Measurements from ENCODE around the gene TECTA.
"Not testable (repeated sequence)": the region's sequence is repeated elsewhere in the genome, so short reads cannot be mapped to it uniquely, and the experiment has no call there.

TECTA gene

GRCh38 chr11:121132211-121132976 lies 31.4 kb downstream of the TECTA start:
- no peak for DNase-seq

GRCh38 chr11:121134741-121135312 lies 33.8 kb downstream of the TECTA start:
- no peak for DNase-seq

GRCh38 chr11:121137005-121137404 lies 36.0 kb downstream of the TECTA start:
- DNase-seq = no peak

GRCh38 chr11:121138259-121138658 lies 37.2 kb downstream of the TECTA start:
- no peak for DNase-seq

- no peak for DNase-seq
These were observed 39.3 kb downstream of the TECTA start for GRCh38 chr11:121140369-121140768.

DNA sequence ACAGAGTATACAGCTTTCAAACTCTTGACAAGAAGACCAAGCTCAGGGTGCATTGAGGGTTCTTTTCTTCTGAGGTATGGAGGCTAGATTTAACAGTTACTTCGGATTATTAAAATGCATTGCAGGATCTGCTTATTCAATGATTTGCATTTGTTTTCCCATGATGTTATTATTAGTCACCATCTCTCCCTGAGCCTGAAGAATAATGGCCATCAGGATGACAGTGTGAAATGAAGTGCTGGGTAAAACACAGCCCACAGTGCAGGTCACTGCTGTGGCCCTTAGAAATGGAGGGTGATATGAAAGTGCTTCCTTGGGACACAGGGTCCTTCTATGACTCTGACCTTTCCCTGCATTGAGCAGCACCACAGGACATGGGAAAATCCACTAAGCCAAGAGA lies 40.0 kb downstream of the TECTA start:
- no peak for DNase-seq

- no peak for DNase-seq
These were observed 42.9 kb downstream of the TECTA start for GRCh38 chr11:121143921-121144320.

DNA sequence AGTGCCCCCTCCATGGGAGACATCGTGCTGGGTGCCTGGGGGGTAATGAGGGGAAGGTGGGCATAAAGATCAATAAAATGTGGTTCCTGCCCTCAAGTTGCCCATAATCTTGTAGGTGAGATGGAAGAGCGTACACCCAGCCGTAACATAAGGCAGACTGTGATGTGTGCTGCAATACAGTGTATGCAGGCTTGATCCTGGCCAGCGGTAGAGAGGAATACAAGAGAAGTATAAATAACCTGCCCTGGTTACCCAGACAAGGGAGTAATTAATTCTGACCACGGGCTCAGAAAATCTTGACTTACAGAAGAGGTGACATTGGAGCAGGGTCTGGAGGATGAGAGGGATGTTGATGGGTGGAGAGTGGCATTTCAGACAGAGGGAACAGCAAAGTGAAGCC lies 43.7 kb downstream of the TECTA start:
- DNase-seq = no peak

DNA sequence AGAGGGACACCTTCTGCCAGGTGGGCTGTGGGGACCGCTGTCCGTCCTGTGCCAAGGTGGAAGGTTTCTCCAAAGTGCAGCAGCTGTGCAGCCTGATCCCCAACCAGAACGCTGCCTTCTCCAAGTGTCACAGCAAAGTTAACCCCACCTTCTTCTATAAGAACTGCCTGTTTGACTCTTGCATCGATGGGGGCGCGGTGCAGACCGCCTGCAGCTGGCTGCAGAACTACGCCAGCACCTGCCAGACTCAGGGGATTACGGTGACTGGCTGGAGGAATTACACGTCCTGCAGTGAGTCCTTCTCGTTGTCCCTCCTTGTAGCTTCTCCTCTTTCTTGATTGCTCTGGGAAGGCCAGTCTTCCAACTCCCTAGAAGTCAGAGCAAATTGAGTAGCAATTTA lies 44.8 kb downstream of the TECTA start:
- no peak for DNase-seq

GRCh38 chr11:121149116-121149515 lies 48.1 kb downstream of the TECTA start:
- DNase-seq = no peak

- no peak for DNase-seq
These were observed 50.2 kb downstream of the TECTA start for GRCh38 chr11:121151207-121151688.

DNA sequence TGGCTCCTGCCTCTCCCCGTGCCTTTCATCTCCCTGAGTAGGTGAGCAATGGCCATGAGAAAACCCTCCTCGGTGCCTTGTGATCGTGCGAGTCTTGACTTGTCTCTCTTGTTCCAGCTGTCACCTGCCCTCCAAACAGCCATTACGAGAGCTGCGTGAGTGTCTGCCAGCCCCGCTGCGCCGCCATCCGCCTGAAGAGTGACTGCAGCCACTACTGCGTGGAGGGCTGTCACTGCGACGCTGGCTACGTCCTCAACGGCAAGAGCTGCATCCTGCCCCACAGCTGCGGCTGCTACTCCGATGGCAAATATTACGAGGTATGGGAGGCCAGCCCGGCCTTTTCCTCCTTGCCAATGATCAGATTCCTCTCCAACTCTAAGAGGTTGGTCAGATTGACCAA lies 51.7 kb downstream of the TECTA start:
- DNase-seq = peak; percentile 77

GRCh38 chr11:121153472-121153871 lies 52.4 kb downstream of the TECTA start:
- no peak for DNase-seq

DNA sequence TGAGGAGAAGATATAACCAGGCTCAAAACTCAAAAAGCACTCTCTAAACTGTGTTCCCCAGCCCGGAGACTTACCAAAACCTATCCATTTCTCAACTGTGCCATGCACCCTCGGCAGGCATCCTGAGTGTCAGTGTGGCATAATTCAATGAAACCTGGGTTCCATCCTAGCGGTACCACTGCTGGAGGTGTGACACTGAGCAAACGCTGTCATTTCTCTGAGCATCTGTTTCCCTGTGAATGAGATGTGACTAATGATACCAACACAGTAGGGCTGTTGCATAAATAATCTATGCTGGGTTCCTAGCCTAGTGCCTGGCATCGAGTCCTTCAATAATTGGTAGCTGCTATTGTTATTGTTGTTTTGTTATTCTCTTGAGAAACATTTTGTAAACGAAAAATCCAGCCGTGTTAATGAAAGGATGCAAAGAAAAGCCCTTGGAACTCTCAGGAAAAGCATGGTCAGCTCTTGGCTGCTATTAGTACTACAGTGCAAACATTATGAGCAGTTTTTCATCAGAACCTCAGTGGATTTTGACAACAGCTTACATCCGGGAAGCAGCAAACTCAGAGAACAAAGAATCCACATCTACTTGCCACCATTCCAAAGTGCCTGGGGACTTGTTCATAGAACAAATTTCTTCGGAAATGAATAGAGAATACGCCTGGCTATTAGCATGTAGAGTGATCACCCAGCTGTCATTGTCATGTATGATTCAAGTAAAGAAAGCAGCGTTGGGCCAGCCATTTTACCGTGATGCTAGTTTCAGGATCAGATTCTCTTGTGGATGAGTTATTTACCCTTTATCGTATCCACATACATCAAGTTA lies 53.7 kb downstream of the TECTA start:
- no peak for DNase-seq

- DNase-seq = no peak
These were observed 56.7 kb downstream of the TECTA start for GRCh38 chr11:121157756-121158155.

GRCh38 chr11:121159741-121160140 lies 58.7 kb downstream of the TECTA start:
- no peak for DNase-seq

DNA sequence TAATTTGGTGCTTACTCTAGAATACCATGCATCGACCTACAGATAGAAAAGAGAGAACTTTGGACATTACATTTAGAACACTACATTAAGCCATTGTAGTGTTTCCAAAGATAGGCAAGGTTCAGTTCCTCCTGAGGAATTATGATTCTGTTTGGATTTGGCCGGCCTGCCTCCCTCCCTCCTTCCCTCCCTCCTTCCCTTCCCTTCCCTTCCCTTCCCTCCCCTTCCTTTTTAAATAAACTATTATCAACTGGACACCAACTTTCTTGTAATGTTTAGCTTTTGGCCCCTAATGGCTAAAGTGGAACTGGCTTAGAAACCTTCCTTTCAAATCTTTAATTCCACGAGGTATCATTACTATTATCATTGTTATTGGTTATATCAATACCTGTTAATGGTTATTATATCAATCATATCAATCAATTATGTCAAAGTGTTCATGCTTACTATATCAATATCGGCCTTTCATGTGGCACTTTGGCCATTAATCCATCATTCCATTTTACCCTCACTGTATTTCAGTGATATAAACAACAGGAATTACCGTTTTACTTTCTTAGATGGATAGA lies 60.4 kb downstream of the TECTA start:
- DNase-seq = no peak

GRCh38 chr11:121163658-121164308 lies 62.7 kb downstream of the TECTA start:
- DNase-seq = no peak

- not testable (repeated sequence) for DNase-seq
These were observed 76.6 kb downstream of the TECTA start for GRCh38 chr11:121177629-121178028.

DNA sequence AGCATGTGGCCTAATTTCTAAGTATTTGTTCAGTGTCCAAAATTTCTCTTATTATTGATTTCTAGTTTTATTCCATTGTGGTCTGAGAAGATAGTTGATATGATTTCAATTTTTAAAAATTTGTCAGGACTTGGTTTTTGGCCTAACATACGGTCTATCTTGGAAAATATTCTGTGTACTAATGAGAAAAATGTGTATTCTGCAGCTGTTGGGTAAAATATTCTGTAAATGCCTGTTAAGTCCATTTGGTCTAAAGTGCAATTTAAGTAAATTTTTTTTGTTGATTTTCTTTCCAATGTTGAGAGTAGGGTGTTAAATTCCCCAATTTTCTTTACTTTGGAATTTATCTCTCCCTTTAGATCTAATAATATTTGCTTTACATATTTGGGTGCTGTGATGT lies 78.3 kb downstream of the TECTA start:
- DNase-seq = no peak

- DNase-seq = no peak
These were observed 79.1 kb downstream of the TECTA start for GRCh38 chr11:121180183-121180582.

DNA sequence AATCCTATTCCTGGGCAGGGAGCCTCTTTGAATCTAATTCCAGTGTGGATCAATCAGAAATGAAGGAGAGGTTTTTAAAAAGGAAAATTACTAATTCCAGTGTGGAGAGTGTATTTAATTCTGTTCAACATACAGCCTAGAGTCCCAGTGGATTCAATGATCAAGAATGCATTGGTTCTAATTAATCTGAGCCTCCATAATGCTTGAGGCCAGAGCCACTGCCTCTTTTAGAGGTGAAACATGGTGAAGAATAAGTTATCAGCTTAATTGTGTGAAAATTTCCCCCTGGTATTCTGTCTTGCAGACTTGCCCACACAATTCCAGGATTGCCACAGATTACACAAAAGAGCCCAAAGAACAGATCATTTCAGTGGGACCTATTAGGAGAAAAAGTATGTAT lies 87.7 kb downstream of the TECTA start:
- no peak for DNase-seq

- no peak for DNase-seq
These were observed 90.8 kb downstream of the TECTA start for GRCh38 chr11:121191818-121192217.

Measured in NCI-H1436 (cell line).